K562 (cell line): Measurements from ENCODE around the gene ZFP36. TPM values are rescaled to one million over a fixed set of nuclear protein-coding genes. Genes with fewer than 3 reads are reported as not detected.
A peak's percentile ranks its signal among the peaks of the same experiment; 100 is the strongest.

Experiments used
- BRD4 ChIP-seq: fragments of 200-600 bp; sonication (generic); IDR thresholded peaks from 2 replicates; pipeline ENCODE4 v1.6.1; 2017; ENCODE audit warnings: inconsistent platforms
- C11orf30 ChIP-seq: fragments of 450-650 bp; IDR thresholded peaks from 2 replicates; pipeline ENCODE4 v1.6.1; 2016; ENCODE audit warnings: low read depth, mild to moderate bottlenecking
- CHD1 ChIP-seq: fragments of 200-600 bp; sonication (generic); IDR thresholded peaks from one replicate; pipeline ENCODE4 v1.6.1; 2012; ENCODE audit warnings: mild to moderate bottlenecking, moderate library complexity, low read length, inconsistent platforms
- CSDE1 ChIP-seq, 2 experiments: fragments of 450-650 bp; IDR thresholded peaks; 2 replicates each; pipeline ENCODE4 v1.6.1; 2016; ENCODE audit warnings: mild to moderate bottlenecking in 1 of 2
- CTBP1 ChIP-seq: fragments of 450-650 bp; IDR thresholded peaks from 2 replicates; pipeline ENCODE4 v1.6.1; 2016; ENCODE audit warnings: borderline replicate concordance
- EGR1 ChIP-seq: fragments of 450-650 bp; conservative IDR thresholded peaks from 2 replicates; pipeline ENCODE4 v1.6.1; 2017; ENCODE audit warnings: mild to moderate bottlenecking
- ETV5 ChIP-seq: sonication (generic); formaldehyde crosslinking; IDR thresholded peaks from 2 replicates; pipeline ENCODE4 v1.4.0; 2020; ENCODE audit warnings: low read depth, mild to moderate bottlenecking, missing genetic modification reagents
- HDAC3 ChIP-seq: fragments of 450-650 bp; IDR thresholded peaks from 2 replicates; pipeline ENCODE4 v1.6.1; 2018; ENCODE audit warnings: borderline replicate concordance, mild to moderate bottlenecking, moderate library complexity; ENCODE audit not compliant: partially characterized antibody
- HDGF ChIP-seq: fragments of 450-650 bp; IDR thresholded peaks from 2 replicates; pipeline ENCODE4 v1.6.1; 2016
- HMGXB4 ChIP-seq: sonication (generic); formaldehyde crosslinking; IDR thresholded peaks from 2 replicates; pipeline ENCODE4 v1.8.1; 2023; ENCODE audit warnings: mild to moderate bottlenecking, missing genetic modification reagents
- HNRNPLL ChIP-seq: fragments of 200-400 bp; formaldehyde crosslinking; IDR thresholded peaks from 2 replicates; pipeline ENCODE4 v1.6.1; 2017; ENCODE audit warnings: low read length, low read depth, mild to moderate bottlenecking; ENCODE audit not compliant: poor library complexity, severe bottlenecking
- POLR2AphosphoS5 ChIP-seq: IDR thresholded peaks from 2 replicates; pipeline ENCODE4 v1.6.1; 2011; ENCODE audit warnings: mild to moderate bottlenecking, low read depth, low read length, moderate library complexity; ENCODE audit not compliant: control insufficient read depth, insufficient read depth
- PRMT5 ChIP-seq: sonication (generic); formaldehyde crosslinking; IDR thresholded peaks from 2 replicates; pipeline ENCODE4 v1.5.0; 2020; ENCODE audit warnings: missing genetic modification reagents
- RBM25 ChIP-seq: fragments of 200-400 bp; formaldehyde crosslinking; IDR thresholded peaks from 2 replicates; pipeline ENCODE4 v1.6.1; 2018; ENCODE audit warnings: low read length, low read depth, moderate library complexity; ENCODE audit not compliant: severe bottlenecking
- SMAD1 ChIP-seq: fragments of 150-350 bp; IDR thresholded peaks from 2 replicates; pipeline ENCODE4 v1.6.1; 2014; ENCODE audit warnings: low read length, low read depth; ENCODE audit not compliant: partially characterized antibody
- SRSF7 ChIP-seq: fragments of 200-400 bp; formaldehyde crosslinking; optimal IDR thresholded peaks from 2 replicates; pipeline ENCODE3; 2017; ENCODE audit warnings: mild to moderate bottlenecking, low read depth, low read length
- U2AF1 ChIP-seq: fragments of 200-400 bp; formaldehyde crosslinking; optimal IDR thresholded peaks from 2 replicates; pipeline ENCODE3; 2017; ENCODE audit warnings: mild to moderate bottlenecking, low read depth, low read length, moderate library complexity
- U2AF2 ChIP-seq: fragments of 200-400 bp; formaldehyde crosslinking; optimal IDR thresholded peaks from 2 replicates; pipeline ENCODE3; 2017; ENCODE audit warnings: low read depth, mild to moderate bottlenecking, low read length
- ZBTB5 ChIP-seq: fragments of 450-650 bp; IDR thresholded peaks from 2 replicates; pipeline ENCODE4 v1.6.1; 2017; ENCODE audit warnings: antibody characterized with exemption
- ZC3H8 ChIP-seq: fragments of 450-650 bp; IDR thresholded peaks from 2 replicates; pipeline ENCODE4 v1.6.1; 2017
- ZNF431 ChIP-seq: sonication (generic); formaldehyde crosslinking; IDR thresholded peaks from 2 replicates; pipeline ENCODE4 v1.8.0; 2022; ENCODE audit warnings: mild to moderate bottlenecking, missing genetic modification reagents
- ZNF699 ChIP-seq: fragments of 250-450 bp; sonication (Bioruptor Pico); IDR thresholded peaks from 2 replicates; pipeline ENCODE4 v1.8.0; 2021; ENCODE audit warnings: mild to moderate bottlenecking, moderate library complexity; ENCODE audit not compliant: insufficient replicate concordance
- polyA plus RNA-seq, 8 experiments: library from polyadenylated mRNA; depleted of rRNA in 4 of 8; stranded (reverse) in 5 of 8; unstranded in 3 of 8; fragments of >200 nt; fragmentation: Nextera tagmentation in 2 of 8; fragmentation: Illumina TruSeq in 1 of 8; extraction: Ambion mirVana in 2 of 8; extraction: Trizol in 1 of 8; gene quantifications; 2 replicates each; pipeline versions ENCODE4 v1.2.1 to v1.2.3, GENCODE V29; 2011 to 2014; ENCODE audit warnings: inconsistent platforms in 1 of 8, missing spikeins in 1 of 8
- total RNA-seq, 7 experiments: library from RNA; depleted of rRNA in 6 of 7; stranded (reverse); fragments of >200 nt in 6 of 7; fragmentation: Illumina TruSeq in 2 of 7; extraction: Trizol in 2 of 7; gene quantifications; 2 replicates each; pipeline versions ENCODE4 v1.2.1 to v1.2.3, GENCODE V29; 2011 to 2021; ENCODE audit warnings: low replicate concordance in 1 of 7
- TF ChIP-seq, protein P1 (sequence below): fragments of 250-450 bp; sonication (Bioruptor Pico); IDR thresholded peaks from 2 replicates; pipeline ENCODE4 v1.4.0; 2020; ENCODE audit warnings: mild to moderate bottlenecking, moderate library complexity, borderline replicate concordance

The ZFP36 gene
- total and polyA plus RNA-seq, 9 of the 15 experiments (the other 6 are each of a cell fraction or from before 2014, with no cell fraction given) = 1.0 to 20.1 (median 3.5) TPM

- TF ChIP-seq SRSF7 (no peak), U2AF1 (no peak), U2AF2 (no peak), RBM25 (peak; percentile 92), C11orf30 (peak; percentile 62), CSDE1 (IDR thresholded peaks at IDR 0.05) (peak in 1 of 2 experiments; percentile 84; a peak in 2 of 4 replicates), CHD1 (peak; percentile 95), PRMT5 (CRISPR knock-in tag) (no peak), SMAD1 (no peak), HDGF (no peak), ZBTB5 (no peak), ZNF431 (CRISPR knock-in tag) (no peak), BRD4 (no peak), HMGXB4 (CRISPR knock-in tag) (no peak), ZNF699 (CRISPR knock-in tag) (no peak), ETV5 (CRISPR knock-in tag) (0 out of 2 replicates have a peak, but pooled peaks have one; percentile 46), EGR1 (peak; percentile 72), HDAC3 (no peak), CTBP1 (peak; percentile 62; the same call in 1 of the 2 replicates), POLR2AphosphoS5 (peak; percentile 81), ZC3H8 (no peak), HNRNPLL (peak; percentile 88)
- TF ChIP-seq, protein P1, sequence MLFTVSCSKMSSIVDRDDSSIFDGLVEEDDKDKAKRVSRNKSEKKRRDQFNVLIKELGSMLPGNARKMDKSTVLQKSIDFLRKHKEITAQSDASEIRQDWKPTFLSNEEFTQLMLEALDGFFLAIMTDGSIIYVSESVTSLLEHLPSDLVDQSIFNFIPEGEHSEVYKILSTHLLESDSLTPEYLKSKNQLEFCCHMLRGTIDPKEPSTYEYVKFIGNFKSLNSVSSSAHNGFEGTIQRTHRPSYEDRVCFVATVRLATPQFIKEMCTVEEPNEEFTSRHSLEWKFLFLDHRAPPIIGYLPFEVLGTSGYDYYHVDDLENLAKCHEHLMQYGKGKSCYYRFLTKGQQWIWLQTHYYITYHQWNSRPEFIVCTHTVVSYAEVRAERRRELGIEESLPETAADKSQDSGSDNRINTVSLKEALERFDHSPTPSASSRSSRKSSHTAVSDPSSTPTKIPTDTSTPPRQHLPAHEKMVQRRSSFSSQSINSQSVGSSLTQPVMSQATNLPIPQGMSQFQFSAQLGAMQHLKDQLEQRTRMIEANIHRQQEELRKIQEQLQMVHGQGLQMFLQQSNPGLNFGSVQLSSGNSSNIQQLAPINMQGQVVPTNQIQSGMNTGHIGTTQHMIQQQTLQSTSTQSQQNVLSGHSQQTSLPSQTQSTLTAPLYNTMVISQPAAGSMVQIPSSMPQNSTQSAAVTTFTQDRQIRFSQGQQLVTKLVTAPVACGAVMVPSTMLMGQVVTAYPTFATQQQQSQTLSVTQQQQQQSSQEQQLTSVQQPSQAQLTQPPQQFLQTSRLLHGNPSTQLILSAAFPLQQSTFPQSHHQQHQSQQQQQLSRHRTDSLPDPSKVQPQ (CRISPR knock-in tag) = no peak
Measured at GRCh38 chr19:39445196-39446111, 38.8 kb downstream of the ZFP36 start, which contains the start of gene SUPT5H (continued).
